TTC549 (cell line): ENCODE results near the gene HOXC11.

ENCODE experiments used
- FAIRE-seq: peaks from 2 replicates; lab custom pipeline; 2012; peaks lifted over from hg19 to GRCh38; lab: Jason Lieb, UNC

The HOXC11 gene

GRCh38 chr12:53942467-53942997 lies 30.4 kb upstream of the HOXC11 start:
- no peak for FAIRE-seq

GRCh38 chr12:53944209-53944608 lies 28.7 kb upstream of the HOXC11 start:
- no peak for FAIRE-seq

GRCh38 chr12:53944907-53945847 lies 27.7 kb upstream of the HOXC11 start:
- no peak for FAIRE-seq

- FAIRE-seq = no peak
Measured at GRCh38 chr12:53947743-53948142, 25.2 kb upstream of the HOXC11 start.

GRCh38 chr12:53948650-53949593 lies 24.0 kb upstream of the HOXC11 start:
- no peak for FAIRE-seq

GRCh38 chr12:53949631-53950436 lies 23.1 kb upstream of the HOXC11 start:
- FAIRE-seq = no peak

- no peak for FAIRE-seq
Measured at GRCh38 chr12:53950437-53950773, 22.5 kb upstream of the HOXC11 start.

- no peak for FAIRE-seq
Measured at GRCh38 chr12:53950789-53951576, 21.9 kb upstream of the HOXC11 start.

GRCh38 chr12:53951577-53952334 lies 21.2 kb upstream of the HOXC11 start:
- no peak for FAIRE-seq

- no peak for FAIRE-seq
Measured at GRCh38 chr12:53952335-53952694, 20.6 kb upstream of the HOXC11 start.

GRCh38 chr12:53952871-53953734 lies 19.8 kb upstream of the HOXC11 start:
- no peak for FAIRE-seq

- no peak for FAIRE-seq
Measured at GRCh38 chr12:53953831-53954693, 18.9 kb upstream of the HOXC11 start.

GRCh38 chr12:53954694-53955035 lies 18.3 kb upstream of the HOXC11 start, which contains the start of gene HOXC12:
HOXC12 (plus strand) TSS chr12:53954903; CDS start chr12:53954930, 27 bp downstream.
- no peak for FAIRE-seq

GRCh38 chr12:53955036-53955775 lies 17.7 kb upstream of the HOXC11 start:
- FAIRE-seq = no peak

- no peak for FAIRE-seq
Measured at GRCh38 chr12:53955776-53956250, 17.1 kb upstream of the HOXC11 start.

- no peak for FAIRE-seq
Measured at GRCh38 chr12:53956251-53956887, 16.6 kb upstream of the HOXC11 start.

- no peak for FAIRE-seq
Measured at GRCh38 chr12:53956914-53957536, 15.9 kb upstream of the HOXC11 start.
